HepG2 (cell line): ENCODE measurements around the gene SYCP2L. TPM values are rescaled to one million over a fixed set of nuclear protein-coding genes. Genes with fewer than 3 reads are reported as not detected.
"Not testable (repeated sequence)": the region's sequence is repeated elsewhere in the genome, so short reads cannot be mapped to it uniquely, and the experiment has no call there.

Experiments
- ATAC-seq: fragments of 200-7000 bp; cut with Tn5 transposase; 3 replicates; pipeline ENCODE4 v1.9.1; 2020; ENCODE audit warnings: mild to moderate bottlenecking, moderate library complexity
- BruUV-seq: library from RNA; stranded (reverse); fragments of 400-500 nt; replicated peaks from 2 replicates; lab custom pipeline; 2021; lab: Mats Ljungman, UMichigan
- CTCF ChIA-PET: fragments of 300-600 bp; formaldehyde crosslinking; extraction: SDS; loops from one replicate; lab custom pipeline; 2021; ENCODE audit warnings: low total read pairs, inconsistent platforms, low intra/inter-chr PET ratio; lab: Yijun Ruan, JAX
- POLR2A ChIA-PET: fragments of 350-600 bp; sonication (Branson Sonifier 250); formaldehyde crosslinking; loops from one replicate; lab custom pipeline; 2020; ENCODE audit warnings: antibody characterized with exemption, inconsistent platforms; lab: Yijun Ruan, JAX
- DNase-seq: peaks from one replicate; pipeline ENCODE4 v3.0.0-alpha.2; 2015; ENCODE audit warnings: low spot score
- FAIRE-seq: peaks from 3 replicates; lab custom pipeline; 2011; peaks lifted over from hg19 to GRCh38; lab: Jason Lieb, UNC
- H2AFZ ChIP-seq: one replicate; pipeline ENCODE4 v1.6.1; 2011; ENCODE audit warnings: low read length, inconsistent platforms
- H3K27ac ChIP-seq: fragments of 300-600 bp; 3 replicates; pipeline ENCODE4 v1.8.0; 2011; ENCODE audit warnings: mixed run types, mild to moderate bottlenecking, mixed read lengths, low read length, inconsistent platforms; ENCODE audit not compliant: insufficient read depth; ENCODE audit errors: extremely low read length
- H3K27me3 ChIP-seq, 2 experiments: fragments of 200-600 bp in 1 of 2; 2 replicates in 1 of 2; 3 replicates in 1 of 2; pipeline versions ENCODE4 v1.6.0 to v1.8.0; 2011; ENCODE audit warnings: low read length in 2 of 2, mild to moderate bottlenecking in 2 of 2, moderate library complexity in 2 of 2, inconsistent platforms in 1 of 2; ENCODE audit not compliant: insufficient read depth in 2 of 2, control insufficient read depth in 1 of 2
- H3K36me3 ChIP-seq, 2 experiments: fragments of 200-600 bp in 1 of 2; replicated peaks in 1 of 2; 2 replicates in 1 of 2; 3 replicates in 1 of 2; pipeline versions ENCODE4 v1.5.1 to v1.8.0; 2011; ENCODE audit warnings: low read length in 2 of 2, inconsistent platforms in 1 of 2; ENCODE audit not compliant: insufficient read depth in 2 of 2, control insufficient read depth in 1 of 2
- H3K4me1 ChIP-seq: 2 replicates; pipeline ENCODE4 v1.5.1; 2012; ENCODE audit warnings: low read length, inconsistent platforms; ENCODE audit not compliant: insufficient read depth
- H3K4me2 ChIP-seq: 2 replicates; pipeline ENCODE4 v1.6.0; 2011; ENCODE audit warnings: low read depth, low read length, inconsistent platforms
- H3K4me3 ChIP-seq, 3 experiments: fragments of 200-600 bp in 1 of 3; sonication (generic), shearing (Covaris generic) in 1 of 3; replicated peaks in 1 of 3; 2 replicates each; pipeline ENCODE4 v1.5.1; 2011 to 2016; ENCODE audit warnings: low read length in 3 of 3, inconsistent platforms in 2 of 3, low read depth in 2 of 3, mild to moderate bottlenecking in 2 of 3, control low read depth in 1 of 3, mixed read lengths in 1 of 3; ENCODE audit not compliant: insufficient read depth in 1 of 3
- H3K79me2 ChIP-seq: one replicate; pipeline ENCODE4 v1.6.1; 2011; ENCODE audit warnings: low read length, inconsistent platforms; ENCODE audit not compliant: insufficient read depth
- H3K9ac ChIP-seq: 2 replicates; pipeline ENCODE4 v1.6.0; 2011; ENCODE audit warnings: mild to moderate bottlenecking, low read depth, low read length, inconsistent platforms; ENCODE audit not compliant: insufficient read depth
- H3K9me3 ChIP-seq: 2 replicates; pipeline ENCODE4 v1.5.1; 2012; ENCODE audit warnings: mild to moderate bottlenecking, low read length
- H4K20me1 ChIP-seq: 2 replicates; pipeline ENCODE4 v1.6.0; 2011; ENCODE audit warnings: inconsistent platforms, mild to moderate bottlenecking, low read length, moderate library complexity; ENCODE audit not compliant: insufficient read depth
- MYNN ChIP-seq: sonication (generic); formaldehyde crosslinking; IDR thresholded peaks from 2 replicates; pipeline ENCODE4 v1.4.0; 2020; ENCODE audit warnings: mild to moderate bottlenecking, low read depth, missing genetic modification reagents
- SMARCE1 ChIP-seq: fragments of 450-650 bp; IDR thresholded peaks from 2 replicates; pipeline ENCODE4 v1.6.1; 2017; ENCODE audit warnings: borderline replicate concordance
- STAG1 ChIP-seq: sonication (generic); formaldehyde crosslinking; IDR thresholded peaks from 2 replicates; pipeline ENCODE4 v1.4.0; 2020; ENCODE audit warnings: missing genetic modification reagents
- ZNF644 ChIP-seq: IDR thresholded peaks from 2 replicates; pipeline ENCODE4 v1.6.1; 2016; ENCODE audit warnings: low read depth
- ZNF777 ChIP-seq: sonication (generic); formaldehyde crosslinking; IDR thresholded peaks from 2 replicates; pipeline ENCODE4 v1.4.0; 2020; ENCODE audit warnings: missing genetic modification reagents
- ZNF841 ChIP-seq: sonication (generic); formaldehyde crosslinking; IDR thresholded peaks from 2 replicates; pipeline ENCODE4 v1.8.1; 2023; ENCODE audit warnings: missing genetic modification reagents, borderline replicate concordance
- WGBS: methylation state at CpG from one replicate; pipeline ENCODE4 v1.1.6; 2017; ENCODE audit warnings: low lambda C conversion rate; 5-methylcytosine and 5-hydroxymethylcytosine counted together
- in situ Hi-C: cut with HindIII; loops from 2 replicates; pipeline ENCODE4 v1.10.0; 2017; ENCODE audit warnings: low pct_unique_long_range_greater_than_20kb; ENCODE audit not compliant: extremely low pct_ligation_motif_present
- intact Hi-C: fragments of 100-400 bp; cut with micrococcal nuclease; formaldehyde crosslinking; loops from one replicate; pipeline ENCODE4 v1.10.0; 2022; ENCODE audit not compliant: unreplicated experiment
- polyA plus RNA-seq, 8 experiments: library from polyadenylated mRNA; depleted of rRNA in 3 of 8; stranded (reverse) in 7 of 8; unstranded in 1 of 8; fragments of >200 nt; fragmentation: Illumina TruSeq in 4 of 8; extraction: Trizol in 4 of 8; gene quantifications; 2 replicates each; pipeline versions ENCODE4 v1.2.1 to v1.2.3, GENCODE V29; 2011 to 2016; ENCODE audit warnings: low read depth in 4 of 8, missing spikeins in 1 of 8, mixed read lengths in 1 of 8; ENCODE audit not compliant: insufficient read depth in 1 of 8
- total RNA-seq, 5 experiments: library from RNA; depleted of rRNA; stranded (reverse); fragments of >200 nt; fragmentation: Illumina TruSeq; extraction: Trizol; gene quantifications; 2 replicates each; pipeline ENCODE4 v1.2.3, GENCODE V29; 2016; ENCODE audit warnings: low read depth in 1 of 5

The SYCP2L gene
- total and polyA plus RNA-seq, 2 of the 13 experiments (the other 11 are each of a cell fraction or from before 2014, with no cell fraction given), result 0.22 to 0.54 TPM

- in situ Hi-C loops, FAIRE-seq, H2AFZ ChIP-seq, DNase-seq, H3K27me3 ChIP-seq, CTCF ChIA-PET, H4K20me1 ChIP-seq, H3K36me3 ChIP-seq, intact Hi-C loops, BruUV-seq, ATAC-seq, H3K4me3 ChIP-seq, H3K4me1 ChIP-seq, H3K79me2 ChIP-seq, H3K4me2 ChIP-seq, H3K27ac ChIP-seq, POLR2A ChIA-PET, H3K9ac ChIP-seq, H3K9me3 ChIP-seq: not testable (repeated sequence)
- 16% methylated on average over 3 of the region's 3 CpGs for WGBS
Measured at GRCh38 chr6:10866709-10867108, 20.1 kb upstream of the SYCP2L start.

- Histone ChIP-seq H3K4me3 (no peak overlapping the region), H4K20me1 (no peaks in the 10 kb centered on the region), H3K27ac (no peak overlapping the region), H3K27me3 (peaks cover 0 to 3% of the 10 kb centered on the region in 2 experiments; a peak in 1 of 5 replicates), H3K4me1 (no peaks in the 10 kb centered on the region), H3K36me3 (no peaks in the 10 kb centered on the region), H3K9me3 (no peaks in the 10 kb centered on the region), H2AFZ (no peak overlapping the region), H3K79me2 (no peaks in the 10 kb centered on the region), H3K9ac (no peak overlapping the region), H3K4me2 (no peak overlapping the region)
- no TSS peak for BruUV-seq
- in situ Hi-C loops, result no loop called here
- 35% methylated on average over 3 of the region's 3 CpGs for WGBS
- intact Hi-C loops, result no loop called here
- ATAC-seq (no peak), FAIRE-seq (no peak), DNase-seq (no peak)
- POLR2A ChIA-PET, result no interaction called here
- TF ChIP-seq STAG1 (CRISPR knock-in tag), result no peak
- no peak for TF ChIP-seq ZNF777 (CRISPR knock-in tag)
- no peak for TF ChIP-seq ZNF644
- TF ChIP-seq MYNN (CRISPR knock-in tag), result no peak
- no peak for TF ChIP-seq ZNF841 (CRISPR knock-in tag)
- no peak for TF ChIP-seq SMARCE1
- CTCF ChIA-PET, result no interaction called here
Measured at GRCh38 chr6:10867952-10868351, 18.9 kb upstream of the SYCP2L start.
